IMR-90 (cell line): Measurements from ENCODE around the gene SLC2A10. TPM values are rescaled to one million over a fixed set of nuclear protein-coding genes. Genes with fewer than 3 reads are reported as not detected.

Experiments
- ATAC-seq: fragments of 200-7000 bp; cut with Tn5 transposase; 2 replicates; pipeline ENCODE4 v1.9.1; 2020; ENCODE audit warnings: low read depth, mild to moderate bottlenecking, moderate library complexity
- BruUV-seq: library from RNA; stranded (reverse); fragments of 400-500 nt; replicated peaks from 2 replicates; lab custom pipeline; 2021; lab: Mats Ljungman, UMichigan
- CTCF ChIA-PET: fragments of 300-600 bp; formaldehyde crosslinking; extraction: SDS; loops from one replicate; lab custom pipeline; 2021; ENCODE audit warnings: antibody characterized with exemption; lab: Yijun Ruan, JAX
- POLR2A ChIA-PET: fragments of 300-600 bp; sonication (Branson Sonifier 250); formaldehyde crosslinking; loops from one replicate; lab custom pipeline; 2022; ENCODE audit warnings: antibody characterized with exemption; ENCODE audit not compliant: unreplicated experiment; lab: Charles Lee
- DNase-seq: peaks from one replicate; pipeline ENCODE4 v3.0.0; 2013
- H2AFZ ChIP-seq: replicated peaks from 2 replicates; pipeline ENCODE3; 2013; ENCODE audit warnings: low read length, mild to moderate bottlenecking; ENCODE audit not compliant: poor library complexity
- H2AK5ac ChIP-seq: 2 replicates; pipeline ENCODE4 v1.6.1; 2013; ENCODE audit warnings: low read depth, low read length, inconsistent platforms
- H2AK9ac ChIP-seq: replicated peaks from 2 replicates; pipeline ENCODE3; 2013; ENCODE audit warnings: mild to moderate bottlenecking, low read depth, low read length, moderate library complexity; ENCODE audit not compliant: poor library complexity
- H2BK120ac ChIP-seq: 2 replicates; pipeline ENCODE4 v1.6.1; 2013; ENCODE audit warnings: low read depth, low read length, inconsistent platforms
- H2BK15ac ChIP-seq: 3 replicates; pipeline ENCODE4 v1.6.1; 2013; ENCODE audit warnings: low read depth, low read length, inconsistent platforms
- H2BK20ac ChIP-seq: 2 replicates; pipeline ENCODE4 v1.6.1; 2013; ENCODE audit warnings: low read depth, mild to moderate bottlenecking, inconsistent platforms, low read length, moderate library complexity
- H2BK5ac ChIP-seq: 2 replicates; pipeline ENCODE4 v1.6.1; 2013; ENCODE audit warnings: mild to moderate bottlenecking, low read depth, low read length, inconsistent platforms; ENCODE audit not compliant: poor library complexity, severe bottlenecking
- H3K14ac ChIP-seq: replicated peaks from 2 replicates; pipeline ENCODE4 v1.6.1; 2013; ENCODE audit warnings: low read depth, low read length, inconsistent platforms
- H3K18ac ChIP-seq: 2 replicates; pipeline ENCODE4 v1.6.1; 2013; ENCODE audit warnings: low read depth, low read length, control low read depth
- H3K23ac ChIP-seq: 2 replicates; pipeline ENCODE4 v1.6.1; 2013; ENCODE audit warnings: low read depth, low read length, inconsistent platforms
- H3K27ac ChIP-seq: 2 replicates; pipeline ENCODE4 v1.5.1; 2013; ENCODE audit warnings: mild to moderate bottlenecking, control low read depth, low read length; ENCODE audit not compliant: insufficient read depth
- H3K27me3 ChIP-seq: 2 replicates; pipeline ENCODE4 v1.6.1; 2013; ENCODE audit warnings: low read length; ENCODE audit not compliant: control insufficient read depth, insufficient read depth
- H3K36me3 ChIP-seq: 2 replicates; pipeline ENCODE4 v1.6.1; 2013; ENCODE audit warnings: low read length, mixed read lengths; ENCODE audit not compliant: control insufficient read depth, insufficient read depth
- H3K4ac ChIP-seq: 2 replicates; pipeline ENCODE4 v1.6.1; 2013; ENCODE audit warnings: low read depth, low read length, inconsistent platforms
- H3K4me1 ChIP-seq: 2 replicates; pipeline ENCODE4 v1.6.1; 2013; ENCODE audit warnings: low read length, mixed read lengths; ENCODE audit not compliant: control insufficient read depth, insufficient read depth
- H3K4me2 ChIP-seq: 2 replicates; pipeline ENCODE4 v1.6.1; 2013; ENCODE audit warnings: low read depth, mild to moderate bottlenecking, control low read depth, low read length, moderate library complexity
- H3K4me3 ChIP-seq: 2 replicates; pipeline ENCODE4 v1.5.1; 2013; ENCODE audit warnings: low read depth, mild to moderate bottlenecking, control low read depth, low read length, moderate library complexity; ENCODE audit not compliant: insufficient read depth
- H3K56ac ChIP-seq: 2 replicates; pipeline ENCODE4 v1.6.1; 2013; ENCODE audit warnings: low read length, inconsistent platforms; ENCODE audit not compliant: insufficient read depth; ENCODE audit errors: extremely low read depth
- H3K79me1 ChIP-seq, 2 experiments: 2 replicates each; pipeline ENCODE4 v1.6.1; 2013; ENCODE audit warnings: low read length in 2 of 2, inconsistent platforms in 1 of 2, low read depth in 1 of 2
- H3K9ac ChIP-seq: 2 replicates; pipeline ENCODE4 v1.6.1; 2013; ENCODE audit warnings: low read depth, low read length, control low read depth
- H3K9me1 ChIP-seq: 2 replicates; pipeline ENCODE4 v1.6.1; 2013; ENCODE audit warnings: low read length, inconsistent platforms; ENCODE audit not compliant: insufficient read depth
- H3K9me3 ChIP-seq: 2 replicates; pipeline ENCODE4 v1.6.1; 2013; ENCODE audit warnings: low read length; ENCODE audit not compliant: control insufficient read depth, insufficient read depth
- H4K20me1 ChIP-seq: 2 replicates; pipeline ENCODE4 v1.6.1; 2013; ENCODE audit warnings: low read length, inconsistent platforms; ENCODE audit not compliant: insufficient read depth
- H4K5ac ChIP-seq: 2 replicates; pipeline ENCODE4 v1.6.1; 2013; ENCODE audit warnings: mild to moderate bottlenecking, low read depth, low read length, control low read depth
- H4K8ac ChIP-seq, 2 experiments: 2 replicates each; pipeline ENCODE4 v1.6.1; 2013; ENCODE audit warnings: low read depth in 2 of 2, low read length in 2 of 2, control low read depth in 1 of 2, inconsistent platforms in 1 of 2
- H4K91ac ChIP-seq: 2 replicates; pipeline ENCODE4 v1.6.1; 2013; ENCODE audit warnings: low read depth, low read length, inconsistent platforms; ENCODE audit not compliant: insufficient read depth
- MAZ ChIP-seq: IDR thresholded peaks from 2 replicates; pipeline ENCODE4 v1.6.1; 2012; ENCODE audit warnings: low read depth, mild to moderate bottlenecking, low read length, improper control_type of control experiment, moderate library complexity, borderline replicate concordance
- WGBS, 2 experiments: methylation state at CpG; one replicate each; pipeline versions ENCODE4 v1.1.5 to v1.1.7; 2013; ENCODE audit warnings: missing lambda C conversion rate in 2 of 2; ENCODE audit not compliant: insufficient read length in 1 of 2; ENCODE audit errors: extremely low coverage in 2 of 2; 5-methylcytosine and 5-hydroxymethylcytosine counted together
- dilution Hi-C: fragments of 300-500 bp; cut with HindIII; formaldehyde crosslinking; loops from one replicate; pipeline ENCODE4 v1.14.3; 2018; ENCODE audit warnings: low sequenced_read_pairs; ENCODE audit not compliant: unreplicated experiment
- in situ Hi-C: fragments of 300-500 bp; cut with MboI; formaldehyde crosslinking; loops from 3 replicates; pipeline ENCODE4 v1.14.3; 2019; ENCODE audit warnings: low sequenced_read_pairs, inconsistent platforms, mixed read lengths
- intact Hi-C: fragments of 100-400 bp; cut with micrococcal nuclease; formaldehyde crosslinking; loops from 2 replicates; pipeline ENCODE4 v1.10.0; 2022
- polyA plus RNA-seq, 3 experiments: library from polyadenylated mRNA; depleted of rRNA; stranded (reverse); fragments of >200 nt; gene quantifications; 2 replicates each; pipeline ENCODE4 v1.2.3, GENCODE V29; 2012; ENCODE audit warnings: low replicate concordance in 1 of 3
- total RNA-seq: library from RNA; depleted of rRNA; stranded (reverse); fragments of >200 nt; gene quantifications from 2 replicates; pipeline ENCODE4 v1.2.3, GENCODE V29; 2012
- TF ChIP-seq, protein P1 (sequence below): fragments of 150-350 bp; IDR thresholded peaks from 2 replicates; pipeline ENCODE4 v1.6.1; 2016; ENCODE audit warnings: low read depth, mild to moderate bottlenecking, low read length, moderate library complexity, borderline replicate concordance

The SLC2A10 gene
- total and polyA plus RNA-seq, 2 of the 4 experiments (the other 2 are of a cell fraction) = 15.2 to 22.0 TPM

GRCh38 chr20:46665602-46666001, 43.8 kb upstream of the SLC2A10 start:
- Histone ChIP-seq H3K27ac (no peak overlapping the region), H3K56ac (no peak overlapping the region), H2BK120ac (no peak overlapping the region), H3K9me1 (no peaks in the 10 kb centered on the region), H3K36me3 (no peaks in the 10 kb centered on the region; the same call in 1 of the 2 replicates), H3K27me3 (no peaks in the 10 kb centered on the region), H2AFZ (no peak overlapping the region), H2AK5ac (no peak overlapping the region), H4K20me1 (no peaks in the 10 kb centered on the region), H3K18ac (no peak overlapping the region), H2BK20ac (no peak overlapping the region), H3K9ac (no peak overlapping the region), H4K8ac (no peak overlapping the region), H2BK5ac (no peak overlapping the region), H2AK9ac (no peak overlapping the region), H2BK15ac (no peak overlapping the region), H3K9me3 (peaks cover 5% of the 10 kb centered on the region), H3K23ac (no peak overlapping the region), H3K4me3 (no peak overlapping the region), H3K4ac (no peak overlapping the region), H3K14ac (no peak overlapping the region), H4K5ac (no peak overlapping the region), H3K4me1 (no peaks in the 10 kb centered on the region), H3K79me1 (no peaks in the 10 kb centered on the region), H3K4me2 (no peak overlapping the region), H4K91ac (no peak overlapping the region)
- in situ Hi-C loops (no loop called here), dilution Hi-C loops (no loop called here), intact Hi-C loops (no loop called here)
- ATAC-seq = no peak
- no TSS peak for BruUV-seq
- POLR2A ChIA-PET = no interaction called here
- TF ChIP-seq, protein P1, sequence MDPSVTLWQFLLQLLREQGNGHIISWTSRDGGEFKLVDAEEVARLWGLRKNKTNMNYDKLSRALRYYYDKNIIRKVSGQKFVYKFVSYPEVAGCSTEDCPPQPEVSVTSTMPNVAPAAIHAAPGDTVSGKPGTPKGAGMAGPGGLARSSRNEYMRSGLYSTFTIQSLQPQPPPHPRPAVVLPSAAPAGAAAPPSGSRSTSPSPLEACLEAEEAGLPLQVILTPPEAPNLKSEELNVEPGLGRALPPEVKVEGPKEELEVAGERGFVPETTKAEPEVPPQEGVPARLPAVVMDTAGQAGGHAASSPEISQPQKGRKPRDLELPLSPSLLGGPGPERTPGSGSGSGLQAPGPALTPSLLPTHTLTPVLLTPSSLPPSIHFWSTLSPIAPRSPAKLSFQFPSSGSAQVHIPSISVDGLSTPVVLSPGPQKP = no peak
- no peak for TF ChIP-seq MAZ
- no CpG with 5 or more reads among the region's 3 CpGs for WGBS, 2 experiments
- CTCF ChIA-PET = no interaction called here
- no peak for DNase-seq
